ENCODE data around the gene TCF12.
"Not testable (repeated sequence)": the region's sequence is repeated elsewhere in the genome, so short reads cannot be mapped to it uniquely, and the experiment has no call there.

Gene TCF12

GRCh38 chr15:56980473-56980872 is 62.0 kb downstream of the TCF12 start:
- no peak for DNase-seq

GRCh38 chr15:56981160-56981559 is 62.7 kb downstream of the TCF12 start:
- no peak for DNase-seq

GRCh38 chr15:56982987-56983386 is 64.5 kb downstream of the TCF12 start:
- no peak for DNase-seq

- no peak for DNase-seq
These were observed 66.4 kb downstream of the TCF12 start for GRCh38 chr15:56984681-56985481.

GRCh38 chr15:56985856-56986255 is 67.4 kb downstream of the TCF12 start:
- no peak for DNase-seq

- no peak for DNase-seq
These were observed 68.8 kb downstream of the TCF12 start for GRCh38 chr15:56987286-56987685.

- no peak for DNase-seq
These were observed 69.8 kb downstream of the TCF12 start for GRCh38 chr15:56988219-56988618.

GRCh38 chr15:56989411-56989924 is 71.0 kb downstream of the TCF12 start:
- no peak for DNase-seq

- DNase-seq = no peak
These were observed 72.6 kb downstream of the TCF12 start for GRCh38 chr15:56991017-56991416.

- no peak for DNase-seq
These were observed 74.3 kb downstream of the TCF12 start for GRCh38 chr15:56992725-56993124.

GRCh38 chr15:56994280-56994679 is 75.8 kb downstream of the TCF12 start:
- DNase-seq = no peak

GRCh38 chr15:56996093-56996492 is 77.6 kb downstream of the TCF12 start:
- DNase-seq = no peak

- DNase-seq = no peak
These were observed 78.5 kb downstream of the TCF12 start for GRCh38 chr15:56996746-56997470.

- no peak for DNase-seq
These were observed 85.0 kb downstream of the TCF12 start for GRCh38 chr15:57003418-57003817.

- DNase-seq = no peak
These were observed 86.8 kb downstream of the TCF12 start for GRCh38 chr15:57005244-57005643.

- not testable (repeated sequence) for DNase-seq
These were observed 89.4 kb downstream of the TCF12 start for GRCh38 chr15:57007797-57008196.

GRCh38 chr15:57010724-57011123 is 92.3 kb downstream of the TCF12 start:
- no peak for DNase-seq

GRCh38 chr15:57012556-57012955 is 94.1 kb downstream of the TCF12 start:
- no peak for DNase-seq

GRCh38 chr15:57014896-57015295 is 96.5 kb downstream of the TCF12 start:
- DNase-seq = not testable (repeated sequence)

GRCh38 chr15:57015360-57015759 is 96.9 kb downstream of the TCF12 start:
- DNase-seq = no peak

GRCh38 chr15:57015897-57016296 is 97.5 kb downstream of the TCF12 start:
- DNase-seq = no peak

GRCh38 chr15:57017024-57017423 is 98.6 kb downstream of the TCF12 start:
- DNase-seq = no peak

GRCh38 chr15:57018151-57018550 is 99.7 kb downstream of the TCF12 start:
- no peak for DNase-seq

All from T-helper 9 cell (primary cell).